Skeletal muscle satellite cell (primary cell): ENCODE data around the gene MYB. TPM values are rescaled to one million over a fixed set of nuclear protein-coding genes. Genes with fewer than 3 reads are reported as not detected.
"Not testable (repeated sequence)": the region's sequence is repeated elsewhere in the genome, so short reads cannot be mapped to it uniquely, and the experiment has no call there.

Experiments used
- H3K27me3 ChIP-seq: 2 replicates; pipeline ENCODE4 v1.7.0; 2013; ENCODE audit warnings: low read length; ENCODE audit not compliant: control insufficient read depth, insufficient read depth
- H3K36me3 ChIP-seq: 2 replicates; pipeline ENCODE4 v1.7.0; 2013; ENCODE audit warnings: mild to moderate bottlenecking, control low read depth, low read length; ENCODE audit not compliant: insufficient read depth
- H3K4me1 ChIP-seq: 2 replicates; pipeline ENCODE4 v1.7.0; 2013; ENCODE audit warnings: low read length; ENCODE audit not compliant: control insufficient read depth, insufficient read depth
- H3K4me2 ChIP-seq: 2 replicates; pipeline ENCODE4 v1.7.0; 2013; ENCODE audit warnings: mild to moderate bottlenecking, low read length
- H3K4me3 ChIP-seq: 2 replicates; pipeline ENCODE4 v1.7.0; 2013; ENCODE audit warnings: low read length
- H3K9ac ChIP-seq: 2 replicates; pipeline ENCODE4 v1.7.0; 2013; ENCODE audit warnings: mild to moderate bottlenecking, low read depth, low read length, moderate library complexity
- H3K9me3 ChIP-seq: replicated peaks from 2 replicates; pipeline ENCODE4 v1.7.0; 2013; ENCODE audit warnings: mild to moderate bottlenecking, control low read depth, low read length
- total RNA-seq: library from RNA; depleted of rRNA; stranded (reverse); fragments of >200 nt; gene quantifications from 2 replicates; pipeline ENCODE4 v1.2.3, GENCODE V29; 2012; rRNA removed

The MYB gene
- 0.22 and 0.25 TPM in 2 replicates for total RNA-seq

DNA sequence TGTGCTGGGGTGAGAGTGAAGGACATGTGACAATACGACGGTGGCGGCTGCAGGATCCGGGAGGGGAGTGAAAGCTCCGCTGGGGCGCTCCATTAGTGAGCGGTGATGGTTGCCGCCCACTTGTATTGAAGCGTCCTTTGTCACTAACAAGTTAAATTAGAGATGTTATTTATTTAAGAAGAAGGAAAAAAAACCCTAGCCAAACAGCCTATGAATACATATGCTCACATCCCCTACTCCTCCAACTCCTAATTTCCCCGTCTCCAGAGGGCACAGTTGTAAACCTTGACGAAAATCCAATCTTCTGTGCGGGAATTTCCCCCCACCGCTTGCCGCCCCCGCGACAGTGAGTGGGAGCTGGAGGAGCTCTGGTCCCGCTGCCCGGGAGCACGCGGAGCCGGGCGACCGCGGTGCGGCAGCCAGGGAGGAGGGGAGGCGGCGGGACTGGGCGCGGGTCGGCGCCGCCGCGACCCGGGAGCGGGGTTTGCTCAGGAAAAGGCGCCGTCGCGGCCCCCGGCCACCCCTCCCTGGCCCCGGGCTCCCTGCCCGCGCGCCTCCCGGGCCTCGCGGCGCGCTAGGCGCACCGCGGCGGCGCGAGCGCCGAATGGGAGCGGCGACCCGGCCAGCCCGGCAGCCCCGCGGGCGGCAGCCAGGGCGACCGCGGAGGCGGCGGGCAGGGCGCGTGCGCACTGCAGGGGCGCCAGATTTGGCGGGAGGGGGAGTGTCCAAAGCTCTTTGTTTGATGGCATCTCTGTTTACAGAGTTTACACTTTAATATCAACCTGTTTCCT, at the start of gene MYB:
Gene MYB, plus strand, starts transcription at position 767 of the 791 bp plus-strand sequence. CDS start 206 bp downstream, outside the sequence.
- peak within 1 kb of the TSS; percentile 76 for H3K9ac ChIP-seq
- no peaks in the 10 kb centered on the region for H3K27me3 ChIP-seq
- no peaks in the 10 kb centered on the region for H3K9me3 ChIP-seq
- H3K4me1 ChIP-seq, result peaks cover 24% of the 10 kb centered on the region
- peak within 1 kb of the TSS; percentile 96 for H3K4me2 ChIP-seq
- no peaks in the 10 kb centered on the region for H3K36me3 ChIP-seq
- peak within 1 kb of the TSS; percentile 78 for H3K4me3 ChIP-seq

DNA sequence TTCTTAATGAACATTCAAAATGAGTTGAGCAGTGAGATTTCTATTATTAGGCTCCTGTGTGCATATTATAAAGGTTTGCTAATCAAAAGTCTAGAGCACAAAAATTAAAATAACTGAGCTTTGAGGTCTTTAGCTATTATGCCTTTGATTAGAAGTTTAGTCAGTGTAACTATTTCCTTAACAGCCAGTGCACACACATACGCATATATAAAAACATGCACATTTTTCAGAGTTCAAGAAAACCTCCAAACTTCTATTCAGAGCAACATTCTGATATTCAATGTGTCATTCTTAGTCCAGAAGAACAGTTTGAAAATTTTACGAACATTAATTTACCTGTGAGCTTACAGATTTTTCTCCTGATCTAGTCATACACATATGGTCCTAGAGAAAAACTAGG, 48.3 kb upstream of the MYB start:
- Histone ChIP-seq H3K9me3 (no peaks in the 10 kb centered on the region), H3K4me2 (no peak overlapping the region), H3K4me3 (no peak overlapping the region), H3K27me3 (no peaks in the 10 kb centered on the region), H3K4me1 (no peaks in the 10 kb centered on the region), H3K36me3 (no peaks in the 10 kb centered on the region), H3K9ac (no peak overlapping the region)

DNA sequence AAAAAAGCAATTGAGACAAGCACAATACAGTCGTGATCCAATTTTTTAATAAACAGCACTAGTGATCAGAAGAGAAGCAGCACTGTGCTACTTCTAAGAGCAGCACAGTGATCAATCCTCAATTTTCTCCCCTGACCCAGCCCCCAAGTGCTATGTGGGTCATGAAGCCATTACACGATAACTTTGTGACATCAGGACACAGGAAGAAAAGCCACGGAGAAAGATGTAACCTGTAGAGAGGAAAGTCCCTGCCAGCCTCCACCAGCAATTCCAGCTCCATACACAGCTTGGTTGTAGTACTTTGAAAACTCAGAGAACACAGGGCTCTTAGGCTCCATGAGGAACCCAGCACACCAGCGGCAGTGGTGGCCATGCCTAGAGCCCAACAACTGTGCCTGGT, 45.3 kb upstream of the MYB start:
- H3K36me3 ChIP-seq, result no peaks in the 10 kb centered on the region
- H3K4me3 ChIP-seq, result no peak overlapping the region
- no peak overlapping the region for H3K4me2 ChIP-seq
- H3K4me1 ChIP-seq, result no peaks in the 10 kb centered on the region
- H3K27me3 ChIP-seq, result no peaks in the 10 kb centered on the region
- H3K9me3 ChIP-seq, result no peaks in the 10 kb centered on the region
- no peak overlapping the region for H3K9ac ChIP-seq

DNA sequence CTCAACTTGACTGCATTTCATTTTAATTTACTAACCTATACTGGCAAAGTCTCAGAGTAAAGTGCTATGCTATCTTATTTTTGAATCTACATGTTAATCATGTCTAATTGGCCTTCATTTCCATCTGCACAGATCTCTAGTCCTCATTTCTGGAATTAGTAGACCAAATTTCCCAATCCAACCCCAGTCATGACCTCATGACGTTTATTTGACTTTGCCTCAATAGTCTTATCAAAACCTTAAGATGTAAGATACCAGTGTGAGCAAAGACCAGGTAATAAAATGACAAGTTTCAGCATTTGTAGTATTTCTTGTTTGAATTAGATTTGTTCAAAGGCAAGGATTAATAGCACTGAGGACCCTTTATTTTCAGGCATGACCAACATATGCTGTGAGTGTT, 43.3 kb upstream of the MYB start:
- Histone ChIP-seq H3K4me1 (no peaks in the 10 kb centered on the region), H3K4me3 (no peak overlapping the region), H3K4me2 (no peak overlapping the region), H3K27me3 (peaks cover 2% of the 10 kb centered on the region), H3K9me3 (no peaks in the 10 kb centered on the region), H3K9ac (no peak overlapping the region), H3K36me3 (no peaks in the 10 kb centered on the region)

DNA sequence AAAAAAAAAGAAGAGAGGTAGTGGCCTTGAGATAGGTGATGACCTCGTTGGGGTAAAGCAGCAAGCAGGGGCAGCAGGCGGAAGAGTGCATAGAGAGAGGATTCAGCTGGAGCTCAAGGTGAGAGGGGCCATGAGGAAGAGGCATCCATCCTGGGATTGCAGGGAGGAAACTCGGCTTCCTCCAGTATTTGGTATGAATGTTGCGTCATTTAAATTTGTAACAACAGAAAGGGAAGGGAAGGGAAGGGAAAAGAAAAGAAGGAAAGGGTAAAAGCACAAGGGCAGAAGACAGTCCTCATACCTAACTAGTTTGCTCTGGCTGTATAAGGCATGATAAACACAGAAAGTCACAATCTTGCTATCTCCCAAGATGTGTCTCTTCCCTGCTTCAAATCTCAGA, 39.9 kb upstream of the MYB start:
- no peak overlapping the region for H3K9ac ChIP-seq
- H3K4me1 ChIP-seq, result peaks cover 11% of the 10 kb centered on the region
- H3K27me3 ChIP-seq, result peaks cover 2% of the 10 kb centered on the region
- H3K4me2 ChIP-seq, result no peak overlapping the region
- no peak overlapping the region for H3K4me3 ChIP-seq
- no peaks in the 10 kb centered on the region for H3K9me3 ChIP-seq
- no peaks in the 10 kb centered on the region for H3K36me3 ChIP-seq

- no peak overlapping the region for H3K9ac ChIP-seq
- H3K4me3 ChIP-seq, result no peak overlapping the region
- no peaks in the 10 kb centered on the region for H3K36me3 ChIP-seq
- H3K27me3 ChIP-seq, result peaks cover 2% of the 10 kb centered on the region
- H3K4me2 ChIP-seq, result no peak overlapping the region
- peaks cover 17% of the 10 kb centered on the region for H3K4me1 ChIP-seq
- H3K9me3 ChIP-seq, result no peaks in the 10 kb centered on the region
Observed at GRCh38 chr6:135141728-135142127, 39.4 kb upstream of the MYB start.

- H3K4me1 ChIP-seq, result peaks cover 18% of the 10 kb centered on the region
- H3K4me2 ChIP-seq, H3K36me3 ChIP-seq, H3K9me3 ChIP-seq, H3K4me3 ChIP-seq, H3K27me3 ChIP-seq, H3K9ac ChIP-seq: not testable (repeated sequence)
Observed at GRCh38 chr6:135142232-135142631, 38.9 kb upstream of the MYB start.

DNA sequence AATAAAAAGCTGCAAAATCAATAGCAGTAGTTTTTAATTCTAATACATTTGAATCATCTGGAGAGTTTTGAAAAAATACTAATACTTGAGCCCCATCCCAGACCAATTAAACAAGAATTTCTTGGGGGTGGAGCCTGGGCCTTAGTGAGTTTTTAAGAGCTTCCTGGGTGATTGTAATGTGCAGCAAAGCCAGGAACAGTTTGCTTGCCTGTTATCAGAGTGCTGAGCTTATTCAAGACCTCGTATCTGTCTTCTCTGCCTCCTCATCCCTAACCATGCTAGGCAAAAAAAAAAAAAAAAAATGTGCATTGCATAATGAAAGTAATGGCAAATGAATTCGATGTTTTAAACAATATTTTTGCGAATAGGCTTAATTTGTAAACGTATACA, 36.4 kb upstream of the MYB start:
- Histone ChIP-seq H3K36me3 (no peaks in the 10 kb centered on the region), H3K4me3 (no peak overlapping the region), H3K4me2 (no peak overlapping the region), H3K27me3 (peaks cover 2% of the 10 kb centered on the region), H3K9me3 (no peaks in the 10 kb centered on the region), H3K9ac (no peak overlapping the region), H3K4me1 (peaks cover 18% of the 10 kb centered on the region)

DNA sequence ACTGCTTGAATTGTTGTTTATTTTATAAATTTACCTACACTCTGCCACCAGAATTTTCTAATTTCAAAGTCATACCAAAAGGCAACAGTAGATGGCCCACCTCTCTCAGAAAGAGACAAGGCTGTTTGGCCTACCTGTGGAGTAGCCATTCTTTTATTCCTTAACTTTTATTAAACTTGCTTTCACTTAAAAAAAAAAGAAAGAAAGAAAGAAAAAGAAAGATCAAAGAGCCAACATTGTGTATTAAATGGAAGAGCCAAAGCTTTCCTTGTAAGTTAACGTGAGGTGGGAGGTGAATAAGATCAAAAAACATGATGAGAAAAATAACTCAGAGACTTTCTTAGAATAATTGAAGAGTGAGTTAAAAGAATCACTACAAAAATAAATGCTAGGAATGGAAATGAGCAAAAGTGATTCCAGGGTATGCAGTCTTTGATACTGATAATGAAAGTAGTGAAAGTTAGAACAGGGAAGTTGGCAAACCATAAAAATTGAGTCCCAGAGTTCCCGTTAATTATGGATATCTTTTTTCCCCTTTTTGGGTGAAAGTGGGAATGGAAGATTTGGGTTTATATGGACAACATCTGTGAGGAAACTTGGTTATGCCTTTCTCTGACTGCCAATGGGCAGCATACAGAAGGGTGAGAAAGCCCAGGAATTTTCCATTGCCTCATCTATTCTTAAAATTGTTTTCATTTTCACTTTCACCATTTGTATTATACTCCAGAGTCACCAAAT, 35.9 kb upstream of the MYB start:
- Histone ChIP-seq H3K4me1 (peaks cover 18% of the 10 kb centered on the region), H3K9ac (no peak overlapping the region), H3K4me3 (no peak overlapping the region), H3K9me3 (no peaks in the 10 kb centered on the region), H3K36me3 (no peaks in the 10 kb centered on the region), H3K4me2 (no peak overlapping the region), H3K27me3 (peaks cover 2% of the 10 kb centered on the region)

DNA sequence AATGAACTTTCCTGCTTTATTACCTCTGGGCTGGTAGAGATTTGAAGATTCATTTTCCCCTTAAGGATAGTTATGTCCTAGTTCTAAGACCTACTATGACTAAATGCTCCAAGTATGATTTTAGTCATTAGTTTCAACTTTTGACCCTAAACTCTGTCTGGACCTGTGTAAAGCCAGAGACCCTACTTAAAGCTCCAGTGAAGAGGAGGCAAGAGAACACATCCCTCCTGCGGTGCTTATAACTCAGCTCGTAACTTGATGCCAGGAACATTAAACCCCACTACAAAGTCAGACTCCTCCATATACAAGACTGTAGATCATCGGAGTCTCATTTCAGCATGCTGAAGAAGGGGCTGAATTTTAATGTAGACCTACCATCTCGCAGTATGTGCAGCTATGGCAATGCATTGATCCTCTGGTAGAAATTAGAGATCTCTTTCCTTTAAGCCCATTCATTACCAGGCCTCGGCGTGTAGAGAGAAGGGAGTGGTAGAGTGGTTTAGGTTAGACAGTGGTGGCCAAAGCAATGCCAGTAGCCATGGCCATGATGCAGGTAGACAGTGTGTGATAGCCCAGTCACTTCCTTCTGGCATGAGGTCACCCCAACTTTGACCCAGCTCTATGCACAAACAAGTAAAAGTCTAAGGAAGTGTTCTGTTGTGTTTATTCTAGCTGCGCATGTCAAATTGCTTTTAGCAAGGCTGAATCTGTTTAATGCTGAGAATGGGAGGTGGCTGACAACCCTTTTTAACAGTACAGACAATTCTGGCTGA, 34.8 kb upstream of the MYB start:
- Histone ChIP-seq H3K36me3 (no peaks in the 10 kb centered on the region), H3K4me3 (no peak overlapping the region), H3K9ac (no peak overlapping the region), H3K4me2 (peak overlapping the region; percentile 9), H3K4me1 (peaks cover 18% of the 10 kb centered on the region), H3K9me3 (no peaks in the 10 kb centered on the region), H3K27me3 (peaks cover under 1% of the 10 kb centered on the region)
